GM12891 (cell line): Measurements from ENCODE around the gene METRN.

ENCODE experiments used
- DNase-seq: peaks from one replicate; pipeline ENCODE4 v3.0.0; 2011; ENCODE audit warnings: low spot score; ENCODE audit not compliant: insufficient read length
- FAIRE-seq: peaks from 2 replicates; lab custom pipeline; 2011; peaks lifted over from hg19 to GRCh38; lab: Jason Lieb, UNC
- PAX5 ChIP-seq: IDR thresholded peaks from 2 replicates; pipeline ENCODE4 v1.6.1; 2011; ENCODE audit warnings: low read length, moderate library complexity, mild to moderate bottlenecking; ENCODE audit not compliant: insufficient read depth, severe bottlenecking
- POLR2A ChIP-seq: IDR thresholded peaks from 2 replicates; pipeline ENCODE4 v1.6.1; 2011; ENCODE audit warnings: low read depth, low read length, control low read depth
- POLR2AphosphoS5 ChIP-seq: IDR thresholded peaks from 2 replicates; pipeline ENCODE4 v1.6.1; 2011; ENCODE audit warnings: low read depth, low read length, control low read depth
- POU2F2 ChIP-seq: IDR thresholded peaks from 2 replicates; pipeline ENCODE4 v1.6.1; 2011; ENCODE audit warnings: low read depth, mild to moderate bottlenecking, control low read depth, low read length, moderate library complexity
- SPI1 ChIP-seq: IDR thresholded peaks from 2 replicates; pipeline ENCODE4 v1.6.1; 2011; ENCODE audit warnings: low read depth, low read length, control low read depth
- TAF1 ChIP-seq: IDR thresholded peaks from 2 replicates; pipeline ENCODE4 v1.6.1; 2011; ENCODE audit warnings: low read depth, low read length, control low read depth

METRN gene

GRCh38 chr16:759110-759910, 44.4 kb downstream of the METRN start:
- no peak for TF ChIP-seq POLR2AphosphoS5
- TF ChIP-seq POLR2A = no peak
- TF ChIP-seq SPI1 = no peak
- TF ChIP-seq POU2F2 = no peak
- TF ChIP-seq TAF1 = no peak
- TF ChIP-seq PAX5 = no peak
- FAIRE-seq (no peak), DNase-seq (no peak)

- no peak for TF ChIP-seq SPI1
- DNase-seq (no peak), FAIRE-seq (no peak)
Measured at GRCh38 chr16:760065-760464, 45.1 kb downstream of the METRN start.

GRCh38 chr16:760545-761343, 45.8 kb downstream of the METRN start, which contains the start of gene MSLN:
Gene MSLN (plus strand): TSS chr16:760734. CDS start chr16:762681, 1,947 bp downstream.
- TF ChIP-seq PAX5 = no peak
- DNase-seq = no peak
- no peak for FAIRE-seq

- no peak for FAIRE-seq
- TF ChIP-seq SPI1 (no peak), POLR2AphosphoS5 (no peak), POU2F2 (no peak), TAF1 (no peak), POLR2A (no peak), PAX5 (no peak)
- no peak for DNase-seq
Measured at GRCh38 chr16:761625-762513, 47.0 kb downstream of the METRN start.

- no peak for DNase-seq
- FAIRE-seq = no peak
- no peak for TF ChIP-seq TAF1
- TF ChIP-seq POLR2AphosphoS5 = no peak
- no peak for TF ChIP-seq SPI1
- TF ChIP-seq PAX5 = no peak
- TF ChIP-seq POU2F2 = no peak
- no peak for TF ChIP-seq POLR2A
Measured at GRCh38 chr16:762595-763268, 47.8 kb downstream of the METRN start.

GRCh38 chr16:763369-764183, 48.7 kb downstream of the METRN start:
- FAIRE-seq (no peak), DNase-seq (no peak)
- TF ChIP-seq TAF1 = no peak
- TF ChIP-seq POLR2AphosphoS5 = no peak
- TF ChIP-seq PAX5 = no peak
- TF ChIP-seq POU2F2 = no peak
- no peak for TF ChIP-seq POLR2A
- no peak for TF ChIP-seq SPI1

GRCh38 chr16:764184-764750, 49.3 kb downstream of the METRN start:
- FAIRE-seq (no peak), DNase-seq (no peak)
- TF ChIP-seq PAX5 = no peak
- TF ChIP-seq POLR2A = no peak
- no peak for TF ChIP-seq POLR2AphosphoS5
- no peak for TF ChIP-seq SPI1
- no peak for TF ChIP-seq POU2F2
- no peak for TF ChIP-seq TAF1
